Naive thymus-derived CD4-positive, alpha-beta T cell (primary cell): ENCODE results near the gene JAZF1. TPM values are rescaled to one million over a fixed set of nuclear protein-coding genes. Genes with fewer than 3 reads are reported as not detected.

Source experiments
- ATAC-seq: fragments of 150-1000 bp; cut with Tn5 transposase; 2 replicates; pipeline ENCODE4 v1.10.0; 2021; ENCODE audit warnings: mild to moderate bottlenecking, moderate library complexity
- CTCF ChIA-PET: fragments of 350-600 bp; sonication (Branson Sonifier 250); formaldehyde crosslinking; loops from one replicate; lab custom pipeline; 2021; ENCODE audit warnings: antibody characterized with exemption; lab: Charles Lee
- POLR2A ChIA-PET: fragments of 350-600 bp; sonication (Branson Sonifier 250); formaldehyde crosslinking; loops from one replicate; lab custom pipeline; 2021; ENCODE audit warnings: antibody characterized with exemption, inconsistent platforms; lab: Charles Lee
- DNase-seq, 9 donors: peaks; one replicate each; pipeline versions ENCODE4 v3.0.0 to v3.0.0-alpha.2; 2020 to 2022; ENCODE audit warnings: mixed read lengths in 1 of 9
- H3K27ac ChIP-seq: one replicate; pipeline ENCODE4 v1.7.0; 2013; ENCODE audit warnings: mild to moderate bottlenecking, low read depth, low read length, moderate library complexity
- H3K27me3 ChIP-seq, 2 donors: one replicate each; pipeline ENCODE4 v1.7.0; 2013; ENCODE audit warnings: low read length in 2 of 2, mild to moderate bottlenecking in 2 of 2, moderate library complexity in 2 of 2; ENCODE audit not compliant: control insufficient read depth in 2 of 2, insufficient read depth in 2 of 2
- H3K36me3 ChIP-seq, 3 experiments: 1 replicate in 2 of 3; 2 replicates in 1 of 3; pipeline ENCODE4 v1.7.0; 2013; ENCODE audit warnings: low read length in 3 of 3, mild to moderate bottlenecking in 3 of 3, moderate library complexity in 1 of 3; ENCODE audit not compliant: insufficient read depth in 3 of 3, control insufficient read depth in 2 of 3
- H3K4me1 ChIP-seq, 2 donors: one replicate each; pipeline ENCODE4 v1.7.0; 2013; ENCODE audit warnings: low read length in 2 of 2, mild to moderate bottlenecking in 2 of 2, moderate library complexity in 1 of 2; ENCODE audit not compliant: control insufficient read depth in 2 of 2, insufficient read depth in 2 of 2
- H3K4me3 ChIP-seq: 2 replicates; pipeline ENCODE4 v1.7.0; 2013; ENCODE audit warnings: mild to moderate bottlenecking, low read length
- H3K9me3 ChIP-seq, 3 experiments: 1 replicate in 2 of 3; 2 replicates in 1 of 3; pipeline ENCODE4 v1.7.0; 2013; ENCODE audit warnings: low read length in 3 of 3; ENCODE audit not compliant: control insufficient read depth in 2 of 3
- H3K27ac Mint-ChIP-seq, 9 donors: one replicate each; pipeline ENCODE4 v1.8.0; 2020 to 2022; ENCODE audit warnings: mixed read lengths in 9 of 9, mild to moderate bottlenecking in 8 of 9, moderate library complexity in 5 of 9, inconsistent platforms in 2 of 9
- H3K27me3 Mint-ChIP-seq, 5 donors: one replicate each; pipeline ENCODE4 v1.8.0; 2021 to 2022; ENCODE audit warnings: mixed read lengths in 5 of 5, mild to moderate bottlenecking in 1 of 5
- H3K36me3 Mint-ChIP-seq, 5 donors: one replicate each; pipeline ENCODE4 v1.8.0; 2020 to 2022; ENCODE audit warnings: mixed read lengths in 5 of 5, mild to moderate bottlenecking in 3 of 5, inconsistent platforms in 1 of 5
- H3K4me1 Mint-ChIP-seq, 7 donors: one replicate each; pipeline ENCODE4 v1.8.0; 2020 to 2022; ENCODE audit warnings: mixed read lengths in 7 of 7, mild to moderate bottlenecking in 3 of 7, inconsistent platforms in 1 of 7
- H3K4me3 Mint-ChIP-seq, 10 donors: one replicate each; pipeline ENCODE4 v1.8.0; 2020 to 2022; ENCODE audit warnings: mild to moderate bottlenecking in 10 of 10, mixed read lengths in 10 of 10, moderate library complexity in 6 of 10, inconsistent platforms in 2 of 10
- H3K9me3 Mint-ChIP-seq, 11 donors: one replicate each; pipeline ENCODE4 v1.8.0; 2020 to 2022; ENCODE audit warnings: mixed read lengths in 11 of 11, mild to moderate bottlenecking in 4 of 11, inconsistent platforms in 1 of 11, moderate library complexity in 1 of 11
- intact Hi-C, 2 donors: fragments of 100-400 bp; cut with micrococcal nuclease; formaldehyde crosslinking; loops; one replicate each; pipeline ENCODE4 v1.15.1; 2023
- polyA plus RNA-seq, 2 donors: library from polyadenylated mRNA; unstranded; fragments of 300-500 nt; fragmentation: Illumina TruSeq; gene quantifications; one replicate each; pipeline ENCODE4 v1.2.3, GENCODE V29; 2021
- total RNA-seq, 6 experiments: library from RNA in 5 of 6; stranded (reverse) in 5 of 6; gene quantifications; 1 replicate in 5 of 6; 2 replicates in 1 of 6; pipeline ENCODE4 v1.2.3 and lab custom pipeline; 2021 to 2026

JAZF1 gene
- total and polyA plus RNA-seq, 7 experiments from 2014 or later = 2.0 to 33.1 (median 3.2) TPM

- intact Hi-C loops = loop anchor here (10.0 kb wide), 2 partner anchors 979 to 1309 kb away; partner anchors contain the start of gene SKAP2 (in 2 of the 2)
- Histone ChIP-seq H3K9me3 (no peaks in the 10 kb centered on the region), H3K4me1 (peaks cover 0 to under 1% of the 10 kb centered on the region in 2 donors), H3K27me3 (no peaks in the 10 kb centered on the region), H3K27ac (no peak overlapping the region), H3K36me3 (no peaks in the 10 kb centered on the region), H3K4me3 (no peak overlapping the region)
- CTCF ChIA-PET = no interaction called here
- Mint-ChIP-seq H3K4me1 (peaks cover 6 to 56% (median 12%) of the 10 kb centered on the region in 7 donors), H3K9me3 (no peaks in the 10 kb centered on the region), H3K4me3 (no peak overlapping the region), H3K27me3 (peaks cover 0 to 8% (median 0%) of the 10 kb centered on the region in 5 donors), H3K27ac (no peak overlapping the region), H3K36me3 (peaks cover 0 to 7% (median 0%) of the 10 kb centered on the region in 5 donors)
- POLR2A ChIA-PET = no interaction called here
- ATAC-seq (no peak), DNase-seq (no peak)
Measured at GRCh38 chr7:28173531-28173930, 7.1 kb downstream of the JAZF1 start.

DNA sequence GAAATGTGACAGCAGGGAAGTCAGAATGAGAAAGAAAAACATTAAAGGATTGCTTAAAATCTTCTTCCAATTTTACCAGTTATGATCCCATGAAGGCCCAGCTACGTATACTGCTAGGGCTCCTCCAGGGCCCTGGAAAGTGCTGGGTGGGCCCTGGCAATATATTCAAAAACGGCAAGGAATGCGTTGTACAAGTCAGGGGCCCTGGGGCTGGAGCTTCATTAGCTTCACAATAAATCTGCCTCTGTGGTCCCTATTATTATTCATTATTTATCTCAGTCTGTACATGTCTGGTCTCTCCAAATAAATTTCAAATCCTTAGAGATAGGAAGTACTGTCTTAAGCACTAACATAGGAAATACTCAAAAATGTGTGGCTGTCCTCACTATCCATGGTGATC lies 7.6 kb downstream of the JAZF1 start:
- DNase-seq (no peak), ATAC-seq (no peak)
- H3K9me3 Mint-ChIP-seq = no peaks in the 10 kb centered on the region
- H3K4me1 ChIP-seq = no peaks in the 10 kb centered on the region
- H3K27ac Mint-ChIP-seq = no peak overlapping the region
- H3K4me3 Mint-ChIP-seq = no peak overlapping the region
- H3K9me3 ChIP-seq = no peaks in the 10 kb centered on the region
- ChIA-PET CTCF (no interaction called here), POLR2A (no interaction called here)
- no peak overlapping the region for H3K27ac ChIP-seq
- intact Hi-C loops = loop anchor here (10.0 kb wide), 2 partner anchors 978 to 1308 kb away; partner anchors contain the start of gene SKAP2 (in 2 of the 2)
- H3K27me3 ChIP-seq = no peaks in the 10 kb centered on the region
- H3K36me3 Mint-ChIP-seq = peaks cover 0 to 7% (median 0%) of the 10 kb centered on the region in 5 donors
- peaks cover 0 to 8% (median 0%) of the 10 kb centered on the region in 5 donors for H3K27me3 Mint-ChIP-seq
- no peak overlapping the region for H3K4me3 ChIP-seq
- H3K4me1 Mint-ChIP-seq = peaks cover 5 to 57% (median 12%) of the 10 kb centered on the region in 7 donors
- no peaks in the 10 kb centered on the region for H3K36me3 ChIP-seq

GRCh38 chr7:28170701-28171100 lies 9.9 kb downstream of the JAZF1 start:
- H3K4me3 ChIP-seq = no peak overlapping the region
- Mint-ChIP-seq H3K4me1 (peaks cover 3 to 40% (median 8%) of the 10 kb centered on the region in 7 donors), H3K36me3 (peaks cover 0 to 7% (median 2%) of the 10 kb centered on the region in 5 donors), H3K9me3 (no peaks in the 10 kb centered on the region), H3K27me3 (peaks cover 0 to 3% (median 0%) of the 10 kb centered on the region in 5 donors), H3K4me3 (no peak overlapping the region), H3K27ac (peak overlapping the region in 1 of 9 donors; percentile 1)
- H3K27ac ChIP-seq = no peak overlapping the region
- no peaks in the 10 kb centered on the region for H3K4me1 ChIP-seq
- DNase-seq (no peak), ATAC-seq (no peak)
- H3K9me3 ChIP-seq = no peaks in the 10 kb centered on the region
- CTCF ChIA-PET = interaction anchor here (1.1 kb wide), 1 partner anchor 74 kb away, joined by 3 read pairs; no protein-coding TSS in a partner anchor
- H3K27me3 ChIP-seq = no peaks in the 10 kb centered on the region
- POLR2A ChIA-PET = no interaction called here
- intact Hi-C loops = loop anchor here (10.0 kb wide), 2 partner anchors 976 to 1306 kb away; partner anchors contain the start of gene SKAP2 (in 2 of the 2)
- H3K36me3 ChIP-seq = no peaks in the 10 kb centered on the region

DNA sequence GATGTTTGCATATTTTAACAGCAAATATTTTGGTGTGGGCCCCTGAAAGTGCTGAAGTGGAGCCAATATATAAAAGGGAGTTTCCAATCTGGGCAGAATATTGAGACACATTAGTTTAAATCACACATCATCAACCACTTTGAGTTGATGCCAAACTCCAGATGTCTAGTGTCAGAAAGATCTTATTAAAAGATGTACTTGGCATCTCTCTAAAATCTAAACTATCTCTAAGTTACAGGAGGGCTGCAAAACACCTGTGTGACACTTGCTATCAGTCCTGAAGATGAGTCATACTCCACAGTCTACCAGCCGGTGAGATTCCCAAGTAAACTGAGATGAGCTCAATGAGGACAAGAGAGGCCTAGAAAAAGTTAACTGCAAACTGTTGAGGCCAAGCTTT lies 11.4 kb downstream of the JAZF1 start:
- POLR2A ChIA-PET = no interaction called here
- no peak for DNase-seq
- no peak overlapping the region for H3K4me3 ChIP-seq
- H3K27ac Mint-ChIP-seq = peak overlapping the region in 1 of 9 donors; percentile 6
- no peaks in the 10 kb centered on the region for H3K27me3 ChIP-seq
- no peak for ATAC-seq
- H3K27ac ChIP-seq = no peak overlapping the region
- no peak overlapping the region for H3K4me3 Mint-ChIP-seq
- H3K9me3 ChIP-seq = no peaks in the 10 kb centered on the region
- no peaks in the 10 kb centered on the region for H3K9me3 Mint-ChIP-seq
- H3K36me3 ChIP-seq = no peaks in the 10 kb centered on the region
- intact Hi-C loops = no loop called here
- CTCF ChIA-PET = interaction anchor here (0.7 kb wide), 1 partner anchor 10 kb away, joined by 3 read pairs; no protein-coding TSS in a partner anchor
- H3K36me3 Mint-ChIP-seq = peaks cover 0 to 12% (median 2%) of the 10 kb centered on the region in 5 donors
- peaks cover 0 to 34% (median 5%) of the 10 kb centered on the region in 7 donors for H3K4me1 Mint-ChIP-seq
- no peaks in the 10 kb centered on the region for H3K4me1 ChIP-seq
- H3K27me3 Mint-ChIP-seq = peaks cover 0 to 3% (median 0%) of the 10 kb centered on the region in 5 donors

DNA sequence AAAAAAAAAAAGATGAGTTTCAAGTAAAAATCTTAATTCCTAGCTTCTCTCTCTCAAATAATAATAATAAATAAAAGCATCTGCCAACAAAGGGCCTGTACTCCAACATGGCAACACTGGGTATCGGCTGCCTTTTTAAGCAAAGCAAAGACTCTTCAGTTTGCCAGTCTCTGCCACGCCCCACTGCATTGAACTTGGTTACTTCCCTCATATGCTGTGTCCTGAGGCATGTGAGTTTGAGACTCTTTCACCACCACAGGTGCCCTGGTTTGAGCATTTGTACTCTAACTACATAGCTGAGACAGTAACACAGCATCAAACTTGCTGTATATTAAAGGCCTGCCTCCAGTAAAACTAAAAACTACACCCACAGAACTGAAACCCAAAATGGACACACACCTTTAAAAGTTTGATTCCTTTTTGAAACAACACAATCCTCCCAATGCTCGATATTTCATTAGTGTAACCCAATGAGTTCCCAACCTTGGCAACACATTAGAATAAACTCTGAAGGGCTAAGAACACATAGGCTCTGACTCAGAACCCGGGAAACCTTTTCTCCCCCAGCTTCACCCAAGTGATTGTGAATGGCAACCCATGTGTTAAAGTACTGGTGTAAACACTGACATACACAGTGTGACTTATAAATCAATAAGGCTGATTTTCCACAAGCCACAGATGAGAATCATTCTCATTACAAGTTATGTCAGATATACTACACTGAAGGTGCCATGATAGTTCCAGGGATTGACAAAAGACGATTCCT lies 12.0 kb downstream of the JAZF1 start:
- intact Hi-C loops = no loop called here
- Mint-ChIP-seq H3K4me3 (no peak overlapping the region), H3K36me3 (peaks cover 0 to 12% (median 2%) of the 10 kb centered on the region in 5 donors), H3K27ac (peak overlapping the region in 2 of 9 donors; percentile 6 to 25), H3K4me1 (peaks cover 0 to 30% (median 10%) of the 10 kb centered on the region in 7 donors), H3K27me3 (peaks cover 0 to 3% (median 0%) of the 10 kb centered on the region in 5 donors), H3K9me3 (no peaks in the 10 kb centered on the region)
- Histone ChIP-seq H3K9me3 (no peaks in the 10 kb centered on the region), H3K27ac (no peak overlapping the region), H3K27me3 (no peaks in the 10 kb centered on the region), H3K36me3 (no peaks in the 10 kb centered on the region), H3K4me1 (no peaks in the 10 kb centered on the region), H3K4me3 (no peak overlapping the region)
- no peak for DNase-seq
- ATAC-seq = peak; percentile 40
- POLR2A ChIA-PET = no interaction called here
- CTCF ChIA-PET = interaction anchor here (0.7 to 0.8 kb wide), 2 partner anchors 9 to 1018 kb away, joined by 3 to 4 read pairs; no protein-coding TSS in a partner anchor

GRCh38 chr7:28166982-28167715 lies 13.4 kb downstream of the JAZF1 start:
- Histone ChIP-seq H3K9me3 (no peaks in the 10 kb centered on the region), H3K4me3 (no peak overlapping the region), H3K27ac (no peak overlapping the region), H3K36me3 (no peaks in the 10 kb centered on the region), H3K4me1 (no peaks in the 10 kb centered on the region), H3K27me3 (no peaks in the 10 kb centered on the region)
- no peak for ATAC-seq
- Mint-ChIP-seq H3K36me3 (peaks cover 0 to 20% (median 5%) of the 10 kb centered on the region in 5 donors), H3K4me1 (peaks cover 0 to 22% (median 10%) of the 10 kb centered on the region in 7 donors), H3K9me3 (no peaks in the 10 kb centered on the region), H3K27ac (no peak overlapping the region), H3K27me3 (no peaks in the 10 kb centered on the region), H3K4me3 (no peak overlapping the region)
- POLR2A ChIA-PET = no interaction called here
- intact Hi-C loops = no loop called here
- no peak for DNase-seq
- CTCF ChIA-PET = no interaction called here
